Fibroblast of mammary gland (primary cell): ENCODE data around the gene PPP1R10.
A peak's percentile ranks its signal among the peaks of the same experiment; 100 is the strongest.

Experiments used
- DNase-seq: peaks from one replicate; pipeline ENCODE4 v3.0.0-alpha.2; 2010; ENCODE audit warnings: low read depth
- H3K4me3 ChIP-seq: 2 replicates; pipeline ENCODE4 v1.5.1; 2011; ENCODE audit warnings: low read depth, mild to moderate bottlenecking, low read length, moderate library complexity; ENCODE audit not compliant: control insufficient read depth
- CTCF ChIP-seq: conservative IDR thresholded peaks from 2 replicates; pipeline ENCODE4 v1.5.1; 2011; ENCODE audit warnings: low read depth, low read length, inconsistent platforms; ENCODE audit not compliant: control insufficient read depth, insufficient read depth

The PPP1R10 gene

GRCh38 chr6:30614044-30614842 is 2.8 kb downstream of the PPP1R10 start:
- no peak for DNase-seq
- peak overlapping the region; percentile 55 for H3K4me3 ChIP-seq
- no peak for TF ChIP-seq CTCF

GRCh38 chr6:30613251-30614043 is 3.6 kb downstream of the PPP1R10 start:
- H3K4me3 ChIP-seq: no peak overlapping the region
- TF ChIP-seq CTCF: no peak
- peak; percentile 60 for DNase-seq

- peak; percentile 65 for DNase-seq
- H3K4me3 ChIP-seq: no peak overlapping the region
- TF ChIP-seq CTCF: no peak
These were observed 4.3 kb downstream of the PPP1R10 start for GRCh38 chr6:30612687-30613248.

- DNase-seq: peak; percentile 61
- TF ChIP-seq CTCF: peak; percentile 54
- no peak overlapping the region for H3K4me3 ChIP-seq
These were observed 4.8 kb downstream of the PPP1R10 start for GRCh38 chr6:30612213-30612612.

- no peak overlapping the region for H3K4me3 ChIP-seq
- no peak for DNase-seq
These were observed 5.2 kb downstream of the PPP1R10 start for GRCh38 chr6:30611856-30612194.

More at GRCh38 chr6:30611856-30612194, 5.2 kb downstream of the PPP1R10 start:
- TF ChIP-seq CTCF: no peak
